Fibroblast of lung (primary cell): ENCODE data around the gene UHRF1. TPM values are rescaled to one million over a fixed set of nuclear protein-coding genes. Genes with fewer than 3 reads are reported as not detected.
A peak's percentile ranks its signal among the peaks of the same experiment; 100 is the strongest.

ENCODE experiments used
- DNase-seq, 2 donors: peaks; one replicate each; pipeline versions ENCODE4 v3.0.0 to v3.0.0-alpha.2; 2010; ENCODE audit warnings: low read depth in 2 of 2
- H2AFZ ChIP-seq: 2 replicates; pipeline ENCODE4 v1.5.1; 2012; ENCODE audit warnings: low read length, control low read depth, inconsistent platforms
- H3K27ac ChIP-seq: 2 replicates; pipeline ENCODE4 v1.5.1; 2011; ENCODE audit warnings: low read length, control low read depth; ENCODE audit not compliant: insufficient read depth
- H3K27me3 ChIP-seq: 2 replicates; pipeline ENCODE4 v1.5.1; 2011; ENCODE audit warnings: mild to moderate bottlenecking, low read length; ENCODE audit not compliant: control insufficient read depth, insufficient read depth
- H3K36me3 ChIP-seq: 2 replicates; pipeline ENCODE4 v1.5.1; 2011; ENCODE audit warnings: low read length; ENCODE audit not compliant: control insufficient read depth, insufficient read depth
- H3K4me1 ChIP-seq: 2 replicates; pipeline ENCODE4 v1.5.1; 2011; ENCODE audit warnings: low read length; ENCODE audit not compliant: control insufficient read depth, insufficient read depth; ENCODE audit errors: extremely low read depth
- H3K4me2 ChIP-seq: 2 replicates; pipeline ENCODE4 v1.5.1; 2011; ENCODE audit warnings: low read length, control low read depth; ENCODE audit not compliant: insufficient read depth; ENCODE audit errors: extremely low read depth
- H3K4me3 ChIP-seq, 4 experiments: fragments of 200-600 bp in 1 of 4; sonication (generic) in 1 of 4; replicated peaks in 1 of 4; 2 replicates each; pipeline ENCODE4 v1.5.1; 2011 to 2016; ENCODE audit warnings: low read length in 4 of 4, low read depth in 3 of 4, mild to moderate bottlenecking in 3 of 4, control low read depth in 2 of 4, inconsistent platforms in 1 of 4, mixed read lengths in 1 of 4; ENCODE audit not compliant: insufficient read depth in 1 of 4; ENCODE audit errors: control extremely low read depth in 1 of 4
- H3K79me2 ChIP-seq: 2 replicates; pipeline ENCODE4 v1.5.1; 2012; ENCODE audit warnings: mild to moderate bottlenecking, low read length, inconsistent platforms; ENCODE audit not compliant: control insufficient read depth, insufficient read depth
- H3K9ac ChIP-seq: 2 replicates; pipeline ENCODE4 v1.5.1; 2011; ENCODE audit warnings: mild to moderate bottlenecking, low read length, control low read depth; ENCODE audit not compliant: insufficient read depth
- H3K9me3 ChIP-seq: 2 replicates; pipeline ENCODE4 v1.5.1; 2012; ENCODE audit warnings: low read depth, low read length; ENCODE audit not compliant: control insufficient read depth, insufficient read depth
- H4K20me1 ChIP-seq: 2 replicates; pipeline ENCODE4 v1.5.1; 2011; ENCODE audit warnings: low read length; ENCODE audit not compliant: control insufficient read depth, insufficient read depth; ENCODE audit errors: extremely low read depth
- CTCF ChIP-seq, 2 donors: IDR thresholded peaks in 1 of 2; conservative IDR thresholded peaks in 1 of 2; 1 replicate in 1 of 2; 2 replicates in 1 of 2; pipeline ENCODE4 v1.5.1; 2011 to 2012; ENCODE audit warnings: low read length in 2 of 2, control low read depth in 1 of 2, inconsistent platforms in 1 of 2, low read depth in 1 of 2, mild to moderate bottlenecking in 1 of 2
- EZH2 ChIP-seq: IDR thresholded peaks from 2 replicates; pipeline ENCODE4 v1.5.1; 2012; ENCODE audit warnings: low read length, control low read depth, mild to moderate bottlenecking; ENCODE audit errors: missing control alignments
- polyA minus RNA-seq: library from RNA; depleted of rRNA, polyadenylated mRNA; stranded (reverse); fragments of >200 nt; gene quantifications from 2 replicates; pipeline ENCODE4 v1.2.3, GENCODE V29; 2011; ENCODE audit warnings: low replicate concordance
- polyA plus RNA-seq, 2 donors: library from polyadenylated mRNA; depleted of rRNA in 1 of 2; stranded (reverse) in 1 of 2; unstranded in 1 of 2; fragments of >200 nt; gene quantifications; 2 replicates each; pipeline ENCODE4 v1.2.1, GENCODE V29; 2011 to 2012; ENCODE audit warnings: missing spikeins in 1 of 2
- total RNA-seq: library from RNA; depleted of rRNA; stranded (reverse); fragments of >200 nt; gene quantifications from 2 replicates; pipeline ENCODE4 v1.2.1, GENCODE V29; 2014

UHRF1 gene
- total RNA-seq (4.9 and 11.6 TPM in 2 replicates), polyA plus RNA-seq (15.0 and 35.5 TPM in 2 replicates), polyA minus RNA-seq (14.1 and 36.9 TPM in 2 replicates)
- polyA plus RNA-seq (2012), result 20.3 and 46.8 TPM in 2 replicates

- peak within 1 kb of the TSS; percentile 78 for H3K9ac ChIP-seq
- TF ChIP-seq CTCF (conservative IDR thresholded peaks at IDR 0.05 in 1 of 2, IDR thresholded peaks at IDR 0.05 in 1 of 2; ENCODE audit: low read depth in 1 of 2, low read length in 2 of 2) (no peak), EZH2 (no peak)
- H3K4me2 ChIP-seq, result peak within 1 kb of the TSS; percentile 100
- no peaks in the 10 kb centered on the region for H3K27me3 ChIP-seq
- no peaks in the 10 kb centered on the region for H3K9me3 ChIP-seq
- peaks cover 19% of the 10 kb centered on the region for H3K4me1 ChIP-seq
- H3K4me3 ChIP-seq, result peak within 1 kb of the TSS; percentile 53 to 64 (median 53)
- H3K36me3 ChIP-seq, result peaks cover 5% of the 10 kb centered on the region
- DNase-seq, result peak in 1 of 2 donors; percentile 35
- no peak within 1 kb of the TSS for H2AFZ ChIP-seq
- H3K79me2 ChIP-seq, result peaks cover 33% of the 10 kb centered on the region
- H4K20me1 ChIP-seq, result no peaks in the 10 kb centered on the region
- H3K27ac ChIP-seq, result peak within 1 kb of the TSS; percentile 90
Observed at GRCh38 chr19:4909156-4909896, at the start of gene UHRF1. TSS of gene UHRF1 (plus strand) at chr19:4909501. CDS start at chr19:4910886, 1,385 bp downstream.

GRCh38 chr19:4859697-4860096 lies 49.6 kb upstream of the UHRF1 start:
- H3K4me2 ChIP-seq, result no peak overlapping the region
- no peak for DNase-seq
- no peaks in the 10 kb centered on the region for H4K20me1 ChIP-seq
- H3K4me3 ChIP-seq, result no peak overlapping the region
- no peaks in the 10 kb centered on the region for H3K27me3 ChIP-seq
- no peaks in the 10 kb centered on the region for H3K4me1 ChIP-seq
- no peak overlapping the region for H3K9ac ChIP-seq
- peaks cover 22% of the 10 kb centered on the region for H3K36me3 ChIP-seq
- TF ChIP-seq CTCF (conservative IDR thresholded peaks at IDR 0.05 in 1 of 2, IDR thresholded peaks at IDR 0.05 in 1 of 2; ENCODE audit: low read depth in 1 of 2, low read length in 2 of 2) (no peak), EZH2 (no peak)
- H2AFZ ChIP-seq, result no peak overlapping the region
- peaks cover 32% of the 10 kb centered on the region for H3K79me2 ChIP-seq
- no peak overlapping the region for H3K27ac ChIP-seq
- no peaks in the 10 kb centered on the region for H3K9me3 ChIP-seq

GRCh38 chr19:4861147-4861546 lies 48.2 kb upstream of the UHRF1 start:
- Histone ChIP-seq H3K36me3 (peaks cover 19% of the 10 kb centered on the region), H3K79me2 (peaks cover 42% of the 10 kb centered on the region), H4K20me1 (no peaks in the 10 kb centered on the region), H3K9ac (no peak overlapping the region), H3K9me3 (no peaks in the 10 kb centered on the region), H3K4me1 (peaks cover 1% of the 10 kb centered on the region), H3K27ac (no peak overlapping the region), H3K4me2 (no peak overlapping the region), H3K27me3 (no peaks in the 10 kb centered on the region), H2AFZ (no peak overlapping the region), H3K4me3 (no peak overlapping the region)
- TF ChIP-seq CTCF (conservative IDR thresholded peaks at IDR 0.05 in 1 of 2, IDR thresholded peaks at IDR 0.05 in 1 of 2; ENCODE audit: low read depth in 1 of 2, low read length in 2 of 2) (no peak), EZH2 (no peak)
- DNase-seq, result no peak
